CD4-positive, alpha-beta T cell treated with Interleukin-15 for 4 hours (primary cell): Measurements from ENCODE around the gene SEPTIN3.

Experiments used
- DNase-seq: peaks from one replicate; pipeline ENCODE4 v3.0.0-alpha.2; 2020; ENCODE audit warnings: low spot score

Gene SEPTIN3

DNA sequence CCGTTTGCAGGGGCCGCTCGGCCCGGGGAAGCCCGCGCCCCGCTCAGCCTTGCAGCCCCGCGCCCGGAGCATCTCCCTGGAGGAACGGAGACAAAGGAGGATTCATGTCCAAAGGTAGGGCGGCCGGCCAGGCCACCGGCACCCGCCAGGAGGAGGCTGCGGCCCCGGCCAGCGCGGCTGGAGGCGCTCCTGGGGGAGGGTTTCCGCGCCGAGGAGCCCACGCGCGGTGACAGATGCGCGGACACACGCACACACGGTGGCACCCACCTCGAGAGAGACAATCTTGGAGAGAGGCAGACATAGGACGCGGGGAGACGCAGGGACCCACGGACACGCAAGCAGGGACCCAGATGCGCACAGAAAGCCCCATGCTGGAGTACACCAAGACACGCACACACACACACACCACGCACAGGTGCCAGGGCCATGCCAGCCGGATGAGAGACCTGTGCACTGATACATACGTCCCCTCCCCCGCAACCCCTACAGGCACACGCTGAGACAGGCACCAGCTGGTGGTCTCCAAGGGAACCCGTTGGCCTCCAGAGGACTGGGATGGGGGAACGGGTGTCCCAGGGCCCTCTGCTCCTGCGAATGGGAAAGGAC is 7.8 kb downstream of the SEPTIN3 start:
- no peak for DNase-seq

DNA sequence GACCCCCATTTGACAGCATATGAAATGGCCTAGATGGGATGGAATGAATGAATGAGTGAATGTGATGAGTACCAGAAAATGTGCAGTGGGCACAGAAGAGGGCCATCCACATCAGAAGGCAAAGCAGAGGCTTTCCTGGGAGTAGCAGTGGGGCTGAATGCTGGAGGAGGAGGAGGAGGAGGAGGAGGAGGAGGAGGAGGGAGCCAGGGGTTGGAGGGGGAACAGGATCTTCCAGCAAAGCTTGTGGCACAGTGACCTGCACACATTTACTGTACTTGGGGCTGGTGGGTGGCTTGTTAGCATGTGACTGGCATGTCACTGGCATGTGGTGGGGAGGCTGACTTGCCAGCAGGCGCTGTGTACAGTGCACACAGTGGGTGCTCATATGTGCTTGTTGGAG is 9.5 kb downstream of the SEPTIN3 start:
- no peak for DNase-seq

DNA sequence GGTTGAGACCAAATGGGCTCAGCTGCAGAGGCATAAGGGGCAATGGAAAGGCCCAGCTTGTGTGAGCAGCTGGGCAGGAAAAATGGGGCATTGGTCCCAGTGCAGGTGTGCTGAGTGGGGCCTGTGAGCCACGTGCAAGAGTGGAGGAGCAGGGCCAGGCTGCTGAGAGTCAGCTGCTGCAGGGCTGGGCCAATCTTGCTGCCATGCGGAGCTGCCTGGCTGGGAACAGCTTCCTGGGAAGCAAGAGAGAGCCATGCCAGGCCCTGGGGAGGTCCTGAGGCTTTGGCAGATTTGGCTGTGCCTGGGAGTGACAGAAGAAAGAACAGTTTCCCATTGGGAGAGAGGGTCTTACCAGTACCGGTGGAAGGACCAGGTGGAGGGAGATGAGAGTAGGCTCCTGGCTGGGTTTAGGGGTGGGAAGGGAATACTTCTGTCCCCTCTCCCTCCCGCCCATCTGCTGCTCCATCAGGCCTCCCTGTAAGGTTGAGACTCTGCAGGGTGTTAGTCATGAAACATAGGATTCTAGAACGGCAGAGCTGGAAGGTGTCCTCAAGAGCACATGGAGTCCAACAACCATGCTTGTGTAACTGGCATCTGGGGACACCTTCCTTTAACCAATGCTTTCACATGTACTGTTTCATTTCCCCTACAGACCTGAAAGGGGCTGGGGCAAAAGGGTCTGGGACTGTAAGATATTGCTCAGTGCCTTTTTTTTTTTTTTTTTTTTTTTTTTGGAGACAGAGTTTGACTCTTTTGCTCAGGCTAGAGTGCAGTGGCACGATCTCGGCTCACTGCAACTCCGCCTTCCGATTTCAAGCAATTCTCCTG is 10.4 kb downstream of the SEPTIN3 start:
- no peak for DNase-seq

DNA sequence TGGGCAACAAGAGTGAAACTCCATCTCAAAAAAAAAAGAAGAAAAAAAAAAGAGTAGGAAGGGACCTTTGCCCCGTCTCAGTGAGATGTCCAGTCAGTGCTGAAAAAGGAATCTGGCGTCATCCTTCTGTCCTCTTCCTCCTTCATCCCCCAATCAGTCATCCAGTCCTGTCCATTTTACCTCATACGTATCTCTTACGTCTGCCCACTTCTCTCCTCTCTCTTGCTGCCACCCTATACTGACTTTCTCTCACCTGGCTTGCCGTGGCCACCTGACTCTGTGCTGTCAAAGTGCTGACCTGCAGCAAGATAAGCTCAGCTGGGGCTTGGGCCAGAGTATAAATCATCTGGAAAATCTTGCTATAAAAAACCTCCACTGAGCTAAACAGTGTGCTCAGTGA is 13.6 kb downstream of the SEPTIN3 start:
- DNase-seq: no peak

DNA sequence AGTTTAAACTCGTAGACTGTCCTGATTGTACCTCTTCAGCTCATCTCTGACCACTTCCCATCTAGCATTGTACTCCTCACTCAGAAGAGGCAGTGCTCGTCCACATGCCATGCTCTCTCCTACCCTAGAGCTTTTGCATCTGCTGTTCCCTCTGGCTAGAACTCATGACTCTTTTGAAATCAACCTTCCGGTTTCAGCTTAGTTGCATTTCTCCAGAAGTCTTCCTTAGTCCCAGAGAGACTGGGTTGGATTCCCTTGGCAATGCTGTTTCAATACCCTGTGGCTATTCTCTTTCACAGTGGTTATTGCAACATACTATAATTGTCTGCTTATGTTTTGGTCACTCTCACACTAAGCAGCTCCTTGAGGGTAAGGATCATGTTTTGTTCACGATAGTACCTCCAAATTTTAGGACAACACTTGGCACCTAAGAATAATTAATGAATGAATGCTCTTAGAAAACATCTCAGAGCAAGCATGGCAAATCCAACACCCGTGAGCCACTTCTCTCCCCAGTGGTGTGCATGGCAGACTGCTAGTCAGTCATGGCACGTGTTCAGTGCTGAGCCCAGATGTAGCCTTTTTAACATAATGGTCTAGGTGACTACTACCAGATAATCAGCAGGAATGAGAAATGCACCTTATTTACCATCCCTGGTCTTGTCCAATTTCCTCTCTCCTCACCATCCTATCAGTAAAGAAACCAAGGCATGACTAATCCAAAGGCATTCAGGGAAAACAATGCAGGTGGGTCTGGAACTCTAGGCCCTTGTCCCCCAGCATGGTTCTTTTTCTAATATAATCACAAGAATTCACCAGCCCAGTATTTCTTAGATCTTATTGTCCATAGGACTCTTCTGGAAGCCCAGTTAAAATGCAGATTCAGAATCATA is 14.5 kb downstream of the SEPTIN3 start:
- no peak for DNase-seq

DNA sequence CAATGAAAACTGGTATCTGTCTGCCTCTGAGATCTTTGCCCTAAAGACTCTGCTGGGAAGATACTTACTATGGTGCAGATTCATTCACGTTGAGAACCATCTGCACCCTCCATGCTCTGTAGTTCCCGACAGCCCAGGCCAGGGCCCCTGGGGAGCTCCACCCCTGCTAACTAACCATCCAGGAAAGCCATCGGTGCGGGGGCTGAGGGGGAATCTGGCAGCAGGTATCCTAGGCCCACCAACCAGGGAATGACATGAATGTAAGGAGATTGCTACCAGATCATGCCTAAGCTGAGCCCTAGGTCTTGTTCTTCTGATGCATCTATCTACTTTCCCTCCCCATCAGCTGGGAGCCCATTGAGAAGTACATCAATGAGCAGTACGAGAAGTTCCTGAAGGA is 18.0 kb downstream of the SEPTIN3 start:
- DNase-seq: no peak

DNA sequence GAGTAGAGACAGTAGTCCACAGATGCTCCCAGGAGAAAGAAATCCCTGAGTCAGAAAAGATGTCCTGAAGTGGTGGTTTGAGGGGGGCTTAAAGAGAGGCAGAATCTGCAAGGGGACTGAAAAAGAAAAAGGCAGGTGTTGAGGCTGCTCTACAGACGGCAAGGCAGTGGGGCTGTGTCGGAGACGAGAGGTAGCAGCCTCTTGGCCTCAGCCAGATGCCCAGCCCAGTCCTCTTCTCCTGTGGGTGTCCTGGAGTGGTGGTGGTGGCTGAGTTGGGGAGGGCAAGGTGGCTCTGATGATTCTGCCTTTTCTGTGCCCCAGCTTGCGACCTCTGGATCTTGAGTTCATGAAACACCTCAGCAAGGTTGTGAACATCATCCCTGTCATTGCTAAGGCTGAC is 20.0 kb downstream of the SEPTIN3 start:
- DNase-seq: no peak

DNA sequence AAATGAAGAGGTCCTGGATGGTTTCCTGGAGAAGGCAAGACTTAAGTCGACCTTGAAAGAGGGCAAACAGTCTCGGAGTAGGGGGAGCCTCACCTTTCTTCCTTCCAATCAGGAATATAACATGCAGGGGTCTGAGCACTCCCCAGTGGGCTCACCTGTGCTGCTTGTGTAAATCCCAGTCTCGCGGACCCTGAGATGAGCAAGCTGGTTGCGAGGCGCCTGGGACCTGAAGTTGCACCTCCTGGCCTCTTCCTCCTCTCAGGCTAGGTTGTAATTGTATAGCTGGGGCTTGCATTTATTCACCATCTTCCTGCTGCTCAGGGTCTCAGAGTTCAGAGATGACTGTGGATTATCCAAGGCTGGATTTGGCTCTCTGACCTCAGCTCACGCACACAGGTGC is 21.9 kb downstream of the SEPTIN3 start:
- DNase-seq: no peak

DNA sequence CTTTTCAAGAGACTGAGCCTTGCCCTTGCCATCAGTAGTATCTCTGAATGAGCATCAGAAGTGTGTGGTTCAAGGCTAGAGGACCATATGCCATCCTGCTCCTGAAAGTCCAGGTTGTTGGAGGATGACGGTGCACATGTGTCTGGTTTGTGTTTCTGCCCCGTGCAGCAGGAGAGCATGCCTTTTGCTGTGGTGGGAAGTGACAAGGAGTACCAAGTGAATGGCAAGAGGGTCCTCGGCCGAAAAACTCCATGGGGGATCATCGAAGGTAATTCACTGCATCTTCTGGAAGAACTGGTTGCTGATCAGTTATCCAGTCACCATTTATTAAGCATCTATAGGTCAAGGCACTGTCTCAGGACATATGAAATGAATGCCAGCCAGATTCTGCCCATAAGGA is 23.3 kb downstream of the SEPTIN3 start:
- no peak for DNase-seq

DNA sequence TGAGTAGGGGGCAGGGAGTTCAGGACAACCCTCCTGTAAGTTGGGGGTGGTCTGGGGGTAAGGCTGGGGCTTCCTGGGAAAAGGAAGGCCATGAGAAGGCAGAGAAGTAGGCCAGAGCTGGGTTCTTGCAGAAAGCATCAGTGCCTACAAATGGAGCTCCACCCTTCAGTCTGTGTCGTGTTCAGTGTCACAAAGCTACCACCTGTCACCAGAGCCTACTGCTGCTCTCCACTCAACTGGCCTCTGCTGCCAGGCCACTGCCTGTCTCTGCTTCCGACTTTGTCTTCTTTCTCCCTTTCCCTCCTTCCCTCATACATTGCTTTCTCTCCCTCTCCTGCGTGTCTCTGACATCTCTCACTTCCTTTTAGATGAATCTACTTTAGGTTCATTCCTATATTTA is 26.0 kb downstream of the SEPTIN3 start:
- no peak for DNase-seq

DNA sequence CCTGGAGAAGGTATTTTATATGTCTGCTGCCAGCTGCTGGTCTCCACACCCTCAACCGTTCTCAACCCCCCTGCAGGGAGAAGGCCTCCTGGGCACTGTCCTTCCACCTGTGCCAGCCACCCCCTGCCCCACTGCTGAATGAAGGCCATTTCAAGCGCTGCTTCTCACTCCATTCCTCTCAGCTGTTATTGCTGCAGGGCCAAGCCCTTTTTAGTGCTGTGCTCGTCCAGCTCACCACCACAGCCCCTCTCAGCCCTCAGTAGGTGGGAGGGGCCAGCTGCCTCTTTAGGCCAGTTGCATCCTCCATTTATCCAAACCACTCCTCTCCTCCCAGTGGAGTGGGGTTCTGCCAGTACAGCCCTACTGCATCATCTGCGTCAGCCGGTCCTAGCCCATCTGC is 27.6 kb downstream of the SEPTIN3 start:
- no peak for DNase-seq

DNA sequence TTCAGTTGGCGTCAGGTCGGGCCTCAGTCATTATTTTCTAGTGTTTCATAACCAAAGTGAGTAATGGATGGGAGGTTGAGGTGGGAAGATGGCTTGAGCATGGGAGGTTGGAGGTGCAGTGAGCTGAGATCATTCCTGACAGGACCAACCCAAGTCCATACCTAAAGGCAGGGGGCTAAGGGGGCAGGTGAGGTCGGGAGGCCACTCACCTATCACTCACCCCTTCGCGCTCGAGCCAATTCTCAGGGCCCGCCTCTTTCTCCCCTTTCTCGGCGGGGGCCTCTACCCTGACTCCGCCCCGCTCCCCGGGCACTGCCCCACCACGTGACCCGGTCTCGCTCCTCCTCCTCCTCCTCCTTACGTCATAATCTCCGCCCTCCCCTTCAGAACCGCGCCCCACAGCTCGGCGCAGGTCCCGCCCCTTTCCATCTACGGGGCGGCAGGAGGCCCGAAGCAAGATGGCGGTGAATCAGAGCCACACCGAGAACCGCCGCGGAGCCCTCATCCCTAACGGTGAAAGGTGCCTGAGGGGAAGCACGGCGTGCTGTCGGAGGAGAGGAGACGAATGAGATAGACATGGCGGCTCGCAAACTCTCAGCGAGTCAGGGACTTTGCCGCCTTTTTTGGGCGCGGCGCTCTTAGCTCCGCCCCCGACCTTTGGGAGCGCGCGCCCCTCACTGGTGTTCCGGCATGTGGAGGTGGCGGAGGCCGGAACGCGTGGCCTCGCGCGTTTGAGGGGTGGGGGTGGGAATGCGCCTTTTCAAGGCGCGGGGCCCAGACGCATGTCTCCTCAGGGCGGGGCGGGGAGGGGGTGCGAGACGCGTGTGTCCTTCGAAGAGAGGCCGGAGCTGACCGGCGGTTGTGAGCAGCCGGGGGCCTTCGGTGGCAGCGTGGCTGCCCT is 29.4 kb downstream of the SEPTIN3 start, which contains the start of gene WBP2NL:
WBP2NL (plus strand) TSS at position 428 of the 901 bp plus-strand sequence; CDS start at position 459, 31 bp downstream.
- DNase-seq: peak; percentile 90

DNA sequence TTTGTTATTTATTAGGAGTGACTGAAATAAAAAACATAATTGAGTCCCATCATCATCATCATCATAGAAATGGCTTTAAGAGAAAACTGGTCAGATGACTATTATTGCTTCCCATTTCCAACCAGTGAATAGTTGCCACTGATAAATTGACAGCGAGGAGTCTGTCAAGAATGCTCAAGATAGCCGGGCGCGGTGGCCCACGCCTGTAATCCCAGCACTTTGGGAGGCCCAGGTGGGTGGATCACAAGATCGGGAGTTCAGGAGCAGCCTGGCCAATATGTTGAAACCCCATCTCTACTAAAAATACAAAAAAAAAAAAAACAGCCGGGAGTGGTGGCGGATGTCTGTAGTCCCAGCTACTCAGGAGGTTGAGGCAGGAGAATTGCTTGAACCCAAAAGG is 31.2 kb downstream of the SEPTIN3 start:
- DNase-seq: no peak

DNA sequence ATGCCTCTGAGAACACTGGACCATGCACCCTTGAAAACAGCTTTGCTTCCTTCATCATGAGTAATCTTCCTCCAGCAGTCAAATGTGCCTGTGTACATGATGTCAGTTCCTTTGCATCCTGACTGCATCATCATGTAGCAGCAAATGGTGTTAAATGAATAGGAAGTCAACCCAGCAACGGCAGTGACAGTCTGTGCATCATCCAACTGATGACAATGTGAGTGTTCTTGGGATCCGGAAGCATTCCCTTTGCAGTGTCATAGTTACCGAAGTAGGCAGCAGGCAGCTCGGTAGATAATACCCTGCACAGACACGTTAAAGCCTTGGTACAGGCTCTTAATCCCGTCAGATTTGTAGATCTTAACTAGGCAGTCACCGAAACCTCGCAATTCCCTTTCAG is 31.9 kb downstream of the SEPTIN3 start:
- no peak for DNase-seq

DNA sequence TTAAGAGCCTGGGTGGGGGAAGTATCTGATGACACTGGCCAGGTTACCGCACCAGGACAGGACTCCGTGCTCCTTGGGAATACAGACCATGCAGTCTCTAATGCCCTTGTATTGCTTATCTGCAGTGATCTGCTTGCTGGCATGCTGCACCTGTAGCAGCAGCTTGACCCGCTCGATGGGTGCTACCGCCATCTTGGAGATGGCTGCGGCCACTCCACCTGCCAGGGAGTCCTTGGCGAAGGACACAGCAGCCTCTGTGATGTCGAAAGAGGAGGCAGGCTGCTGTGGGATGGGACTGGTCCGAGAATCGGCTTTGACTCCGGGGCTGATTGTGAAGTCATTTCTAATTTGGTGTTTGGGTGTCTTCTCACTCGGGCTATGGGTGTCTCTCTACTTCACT is 32.5 kb downstream of the SEPTIN3 start:
- no peak for DNase-seq

DNA sequence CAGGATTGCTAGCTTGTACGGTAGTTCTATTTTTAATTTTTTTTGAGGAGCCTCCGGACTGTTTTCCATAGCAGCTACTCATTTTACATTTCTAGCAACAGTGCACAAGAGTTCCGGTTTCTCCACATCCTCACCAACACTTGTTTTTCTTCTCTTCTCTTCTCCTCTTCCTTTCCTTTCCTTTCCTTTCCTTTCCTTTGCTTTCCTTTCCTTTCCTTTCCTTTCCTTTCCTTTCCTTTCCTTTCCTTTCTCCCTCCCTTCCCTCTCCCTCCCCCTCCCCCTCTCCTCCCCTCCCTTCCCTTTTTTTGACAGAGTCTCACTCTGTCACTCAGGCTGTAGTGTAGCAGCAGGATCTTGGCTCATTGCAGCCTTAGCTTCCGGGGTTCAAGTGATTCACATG is 38.7 kb downstream of the SEPTIN3 start:
- no peak for DNase-seq

DNA sequence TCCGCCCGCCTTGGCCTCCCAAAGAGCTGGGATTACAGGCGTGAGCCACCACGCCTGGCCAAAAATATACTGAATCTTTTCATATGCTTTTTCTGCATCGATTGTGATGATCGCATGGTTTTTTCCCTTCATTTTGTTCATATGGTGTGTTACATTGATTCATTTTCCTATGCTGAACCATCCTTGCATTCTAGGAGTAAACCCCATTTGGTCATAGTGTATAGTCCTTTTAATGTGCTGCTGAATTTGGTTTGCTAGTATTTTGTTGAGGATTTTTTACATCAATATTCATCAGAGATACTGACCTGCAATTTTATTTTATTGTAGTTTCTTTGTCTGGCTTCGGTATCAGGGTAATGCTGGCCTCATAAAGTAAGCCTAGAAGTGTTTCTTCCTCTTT is 41.5 kb downstream of the SEPTIN3 start:
- DNase-seq: no peak

DNA sequence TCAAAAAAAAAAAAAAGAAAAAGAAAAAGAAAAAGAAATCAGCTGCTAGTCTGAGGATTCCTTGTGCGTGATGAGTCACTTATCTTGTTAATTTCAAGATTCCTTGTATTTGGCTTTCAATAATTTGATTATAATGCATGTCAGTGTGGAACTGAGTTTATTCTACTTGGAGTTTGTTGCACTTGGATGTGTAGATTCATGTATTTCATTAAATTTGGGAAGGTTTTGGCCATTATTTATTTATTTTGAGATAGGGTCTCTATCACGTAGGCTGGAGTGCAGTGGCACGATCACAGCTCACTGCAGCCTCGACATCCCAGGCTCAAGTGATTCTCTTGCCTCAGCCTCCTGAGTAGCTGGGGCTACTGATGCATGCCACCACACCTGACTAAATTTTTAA is 44.1 kb downstream of the SEPTIN3 start:
- DNase-seq: no peak

DNA sequence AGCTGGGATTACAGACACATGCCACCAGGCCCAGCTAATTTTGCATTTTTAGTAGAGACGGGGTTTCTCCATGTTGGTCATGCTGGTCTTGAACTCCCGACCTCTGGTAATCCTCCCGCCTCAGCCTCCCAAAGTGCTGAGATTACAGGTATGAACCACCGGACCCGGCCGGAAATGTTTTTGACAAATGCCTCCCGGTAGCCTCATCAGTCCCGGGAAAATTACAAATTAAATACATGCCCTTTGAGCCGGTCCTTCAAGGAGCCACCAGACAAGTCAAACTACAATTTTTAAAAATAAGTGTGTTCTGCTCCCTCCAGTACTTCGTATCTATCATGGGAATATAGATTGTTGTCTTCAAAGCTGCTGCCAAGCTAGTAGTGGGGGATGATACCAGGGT is 46.9 kb downstream of the SEPTIN3 start:
- no peak for DNase-seq

DNA sequence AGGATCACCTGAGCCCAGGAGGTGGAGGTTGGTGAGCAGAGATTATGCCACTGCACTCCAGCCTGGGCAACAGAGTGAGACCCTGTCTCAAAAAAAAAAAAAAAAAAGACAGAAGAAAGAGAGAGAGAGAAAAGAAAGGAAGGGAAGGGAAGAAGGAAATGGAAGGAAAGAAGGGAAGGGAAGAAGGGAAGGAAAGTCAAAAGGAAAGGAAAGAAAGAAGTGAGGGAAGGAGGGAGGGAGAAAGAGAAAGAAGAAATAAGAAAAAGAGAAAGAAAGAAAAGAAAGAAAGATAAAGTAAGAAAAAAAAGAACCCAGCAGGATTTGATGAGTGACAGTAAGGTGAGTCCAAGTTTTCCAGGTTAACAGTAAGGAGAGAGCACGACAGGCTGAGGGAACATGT is 49.0 kb downstream of the SEPTIN3 start:
- no peak for DNase-seq
